CD4-positive, alpha-beta T cell treated with Interleukin-6 for 4 hours (primary cell): ENCODE measurements around the gene HERPUD1.
"Not testable (repeated sequence)": the region's sequence is repeated elsewhere in the genome, so short reads cannot be mapped to it uniquely, and the experiment has no call there.

Experiments
- DNase-seq: peaks from one replicate; pipeline ENCODE4 v3.0.0-alpha.2; 2020; ENCODE audit warnings: mixed read lengths

Gene HERPUD1

DNA sequence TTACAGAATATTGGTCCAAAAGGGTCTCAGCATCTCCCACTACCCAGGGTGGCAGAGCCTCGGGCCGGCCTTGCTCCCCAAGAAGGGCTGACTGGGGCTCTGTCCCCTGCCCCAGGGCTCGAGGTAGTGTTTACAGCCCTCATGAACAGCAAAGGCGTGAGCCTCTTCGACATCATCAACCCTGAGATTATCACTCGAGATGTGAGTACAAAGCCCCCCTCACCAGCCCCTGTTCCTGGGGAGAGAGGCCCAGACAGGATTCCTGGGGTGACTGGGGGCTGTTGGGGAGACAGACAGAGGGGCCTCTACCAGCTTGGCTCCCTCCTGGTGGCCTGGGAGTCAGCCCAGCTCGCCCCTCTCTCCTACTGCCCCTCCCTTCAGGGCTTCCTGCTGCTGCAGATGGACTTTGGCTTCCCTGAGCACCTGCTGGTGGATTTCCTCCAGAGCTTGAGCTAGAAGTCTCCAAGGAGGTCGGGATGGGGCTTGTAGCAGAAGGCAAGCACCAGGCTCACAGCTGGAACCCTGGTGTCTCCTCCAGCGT is 51.3 kb downstream of the HERPUD1 start:
- no peak for DNase-seq

- DNase-seq = no peak
Measured at GRCh38 chr16:56984639-56985038, 52.7 kb downstream of the HERPUD1 start.

GRCh38 chr16:56985288-56985961 is 53.5 kb downstream of the HERPUD1 start:
- DNase-seq = no peak

GRCh38 chr16:56985962-56986360 is 54.0 kb downstream of the HERPUD1 start:
- DNase-seq = no peak

GRCh38 chr16:56986361-56986760 is 54.4 kb downstream of the HERPUD1 start:
- DNase-seq = no peak

DNA sequence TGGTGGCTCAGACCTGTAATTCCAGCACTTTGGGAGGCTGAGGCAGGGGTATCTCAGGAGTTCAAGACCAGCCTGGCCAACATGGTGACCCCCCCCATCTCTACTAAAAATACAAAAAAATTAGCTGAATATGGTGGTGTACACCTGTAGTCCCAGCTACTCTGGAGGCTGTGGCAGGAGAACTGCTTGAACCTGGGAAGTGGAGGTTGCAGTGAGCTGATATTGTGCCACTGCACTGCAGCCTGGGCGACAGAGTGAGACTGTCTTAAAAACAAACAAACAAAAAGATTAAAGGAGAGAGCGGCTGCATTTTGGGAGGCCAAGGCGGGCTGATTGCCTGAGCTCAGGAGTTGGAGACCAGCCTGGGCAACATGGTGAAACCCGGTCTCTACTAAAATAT is 55.0 kb downstream of the HERPUD1 start:
- DNase-seq = not testable (repeated sequence)

DNA sequence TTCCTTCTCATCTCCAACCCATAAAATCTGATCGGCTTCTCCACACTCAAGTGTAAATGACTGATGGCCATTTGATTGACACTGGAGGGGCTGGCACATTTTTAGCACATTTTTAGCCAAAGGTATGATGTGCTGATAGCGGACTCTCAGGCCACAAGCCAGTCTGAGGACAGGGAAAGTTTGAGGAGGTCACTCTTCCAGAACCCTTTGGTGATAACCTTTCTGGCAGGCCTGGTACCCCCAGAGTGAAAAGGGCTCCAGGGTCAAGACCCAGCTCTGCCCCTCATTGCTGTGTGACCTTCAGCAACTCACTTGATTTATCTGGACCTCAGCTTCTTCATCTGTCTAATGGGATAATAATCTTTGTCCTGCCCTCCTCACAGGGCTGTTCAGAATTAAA is 55.8 kb downstream of the HERPUD1 start:
- DNase-seq = no peak

DNA sequence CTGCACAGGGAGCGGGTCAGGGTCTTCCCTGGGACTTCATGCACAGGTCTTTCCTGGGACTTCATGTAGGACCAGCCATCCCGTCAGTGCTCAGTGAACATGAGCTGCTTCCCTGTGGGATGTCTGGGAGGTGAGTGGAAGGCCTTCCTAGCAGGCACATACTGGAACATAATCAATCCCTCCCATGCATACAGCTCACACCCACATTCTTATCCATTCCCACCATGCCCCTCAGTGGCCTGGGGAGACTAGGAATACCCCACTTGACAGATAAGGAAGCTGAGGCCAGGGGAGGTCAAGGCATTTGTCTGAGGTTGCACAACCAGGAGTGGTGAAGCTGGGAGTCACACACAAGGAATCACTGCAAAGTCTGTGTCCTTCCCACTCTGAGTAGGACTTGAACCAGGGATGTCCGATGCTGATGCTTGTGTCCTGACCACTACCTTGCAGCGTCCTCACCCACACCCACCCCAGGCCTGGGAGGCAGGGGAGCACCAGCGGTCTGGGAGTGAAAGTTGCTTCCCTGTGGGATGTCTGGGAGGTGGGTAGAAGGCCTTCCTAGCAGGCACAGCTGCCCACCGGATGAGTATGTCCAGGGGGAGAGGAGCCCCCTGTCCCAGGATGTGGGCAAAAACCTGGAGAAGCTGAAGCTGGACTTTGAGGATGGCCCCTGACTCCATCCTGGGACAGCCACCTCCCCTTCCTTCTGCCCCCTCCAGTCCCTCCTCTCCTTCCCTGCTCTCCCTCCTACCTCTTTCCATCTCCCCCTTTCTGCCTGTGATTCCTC is 56.4 kb downstream of the HERPUD1 start:
- DNase-seq = no peak

GRCh38 chr16:56988948-56989945 is 57.3 kb downstream of the HERPUD1 start, which contains the start of gene NLRC5:
TSS of gene NLRC5 (plus strand) at chr16:56989557. CDS start at chr16:57020713, 31,156 bp downstream.
- peak; percentile 92 for DNase-seq

DNA sequence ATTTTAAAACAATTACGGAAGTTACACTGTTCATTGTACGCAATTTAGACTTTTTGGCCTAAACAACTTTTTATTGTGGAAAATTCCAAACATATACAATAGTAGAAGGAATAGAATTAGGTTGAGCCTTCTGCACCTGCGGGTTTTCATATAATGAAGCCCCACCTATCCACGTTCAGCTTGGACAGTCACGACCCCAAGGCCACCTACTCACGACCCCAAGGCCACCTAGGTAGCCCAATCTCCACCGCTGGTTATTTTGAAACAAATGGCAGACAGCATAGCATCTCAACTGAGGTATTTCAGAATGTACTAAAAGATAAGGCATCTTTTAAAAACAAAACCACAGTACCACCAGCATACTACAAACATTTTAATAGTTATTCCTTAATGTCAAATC is 58.0 kb downstream of the HERPUD1 start:
- no peak for DNase-seq

GRCh38 chr16:56990407-56991286 is 58.7 kb downstream of the HERPUD1 start:
- DNase-seq = no peak

GRCh38 chr16:56992431-56992830 is 60.5 kb downstream of the HERPUD1 start:
- DNase-seq = not testable (repeated sequence)

- DNase-seq = no peak
Measured at GRCh38 chr16:56993204-56993603, 61.3 kb downstream of the HERPUD1 start.

DNA sequence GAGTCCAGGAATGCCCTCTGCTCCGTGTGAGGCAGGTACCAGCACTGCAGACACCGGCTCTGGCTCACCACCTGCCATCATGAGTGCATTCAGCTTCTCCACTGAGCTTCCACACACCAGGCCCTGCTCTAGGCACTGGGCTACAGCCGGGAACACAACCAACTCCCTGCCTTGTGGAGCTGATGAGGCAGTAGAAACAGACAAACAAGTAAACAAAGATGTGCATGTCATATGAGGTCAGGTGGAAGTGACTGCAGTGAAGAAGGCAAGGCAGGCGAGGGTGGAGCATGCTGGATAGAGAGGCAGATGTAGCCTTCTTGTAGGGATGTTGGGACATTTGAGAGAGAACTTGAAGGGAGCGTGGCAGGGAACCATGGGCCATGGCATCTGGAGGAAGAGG is 62.4 kb downstream of the HERPUD1 start:
- DNase-seq = no peak
